Tongue (tissue), 2 donors: Measurements from ENCODE around the gene RHBDL1. TPM values are rescaled to one million over a fixed set of nuclear protein-coding genes. Genes with fewer than 3 reads are reported as not detected.

Experiments used
- DNase-seq: peaks from one replicate; pipeline ENCODE4 v3.0.0-alpha.2; 2015
- total RNA-seq: library from RNA; depleted of rRNA; stranded (reverse); fragments of >200 nt; gene quantifications from one replicate; pipeline ENCODE4 v1.2.3, GENCODE V29; 2014

The RHBDL1 gene
- total RNA-seq, 1 donor from 2014 or later, result 1.2 TPM

DNA sequence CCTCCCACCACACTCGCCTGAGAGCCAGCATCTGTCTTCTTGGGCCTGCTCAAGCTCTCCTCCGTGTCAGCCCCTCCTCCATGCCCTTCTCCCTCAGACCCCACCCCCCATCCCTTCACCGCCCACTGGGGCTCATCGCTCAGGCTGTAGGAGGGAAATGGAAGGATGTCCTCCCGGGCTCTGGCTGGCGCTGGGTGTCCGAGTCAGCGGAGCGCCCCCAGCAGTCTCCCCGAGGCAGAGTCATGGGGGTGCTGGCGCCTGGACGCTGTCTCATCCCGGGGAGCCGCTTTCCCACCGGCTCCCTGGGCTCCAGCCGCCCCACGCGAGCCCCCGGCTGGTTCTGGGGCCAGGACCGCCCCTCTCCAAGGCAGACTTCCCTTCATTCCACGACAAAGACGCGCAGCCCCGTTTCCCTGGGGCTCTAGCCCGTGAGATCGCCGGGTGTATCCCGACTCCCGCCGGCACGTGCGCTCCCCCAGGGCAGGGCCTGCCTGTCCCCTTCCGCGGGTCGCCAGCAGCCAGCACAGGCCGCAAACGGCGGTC is 45.0 kb downstream of the RHBDL1 start:
- peak; percentile 89 for DNase-seq

DNA sequence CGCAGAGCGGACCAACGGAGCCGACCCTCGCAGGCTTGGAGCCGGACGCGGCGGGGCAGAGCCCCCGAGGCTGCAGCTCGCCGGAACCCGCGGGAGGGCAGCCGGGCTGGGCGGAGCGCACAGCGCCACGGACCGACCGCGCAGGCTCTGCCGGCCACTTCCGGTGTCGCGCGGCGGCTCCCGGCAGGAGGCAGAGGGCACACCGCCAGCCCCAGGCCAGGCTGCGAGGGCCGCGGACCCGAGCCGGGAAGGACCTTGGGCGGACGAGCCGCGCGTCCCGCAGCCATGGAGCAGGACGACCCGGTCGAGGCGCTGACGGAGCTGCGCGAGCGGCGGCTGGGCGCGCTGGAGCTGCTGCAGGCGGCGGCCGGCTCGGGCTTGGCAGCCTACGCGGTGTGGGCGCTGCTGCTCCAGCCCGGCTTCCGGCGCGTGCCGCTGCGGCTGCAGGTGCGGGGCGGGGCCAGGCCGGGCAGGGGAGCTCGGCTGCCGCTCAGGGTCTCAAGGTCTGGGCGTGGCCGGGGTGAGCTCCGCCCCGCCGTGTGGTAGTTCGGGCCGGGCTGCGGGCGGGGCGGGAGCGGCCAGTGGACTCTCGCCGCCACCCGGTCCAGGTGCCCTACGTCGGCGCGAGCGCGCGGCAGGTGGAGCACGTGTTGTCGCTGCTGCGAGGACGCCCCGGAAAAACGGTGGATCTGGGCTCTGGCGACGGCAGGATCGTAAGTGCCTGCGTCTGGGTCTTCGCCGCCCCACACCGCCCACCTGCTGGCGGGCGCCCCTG is 45.7 kb downstream of the RHBDL1 start, which contains the start of gene ANTKMT:
ANTKMT (plus strand) TSS at position 157 of the 775 bp plus-strand sequence; CDS start at position 286, 129 bp downstream.
- peak; percentile 84 for DNase-seq

DNA sequence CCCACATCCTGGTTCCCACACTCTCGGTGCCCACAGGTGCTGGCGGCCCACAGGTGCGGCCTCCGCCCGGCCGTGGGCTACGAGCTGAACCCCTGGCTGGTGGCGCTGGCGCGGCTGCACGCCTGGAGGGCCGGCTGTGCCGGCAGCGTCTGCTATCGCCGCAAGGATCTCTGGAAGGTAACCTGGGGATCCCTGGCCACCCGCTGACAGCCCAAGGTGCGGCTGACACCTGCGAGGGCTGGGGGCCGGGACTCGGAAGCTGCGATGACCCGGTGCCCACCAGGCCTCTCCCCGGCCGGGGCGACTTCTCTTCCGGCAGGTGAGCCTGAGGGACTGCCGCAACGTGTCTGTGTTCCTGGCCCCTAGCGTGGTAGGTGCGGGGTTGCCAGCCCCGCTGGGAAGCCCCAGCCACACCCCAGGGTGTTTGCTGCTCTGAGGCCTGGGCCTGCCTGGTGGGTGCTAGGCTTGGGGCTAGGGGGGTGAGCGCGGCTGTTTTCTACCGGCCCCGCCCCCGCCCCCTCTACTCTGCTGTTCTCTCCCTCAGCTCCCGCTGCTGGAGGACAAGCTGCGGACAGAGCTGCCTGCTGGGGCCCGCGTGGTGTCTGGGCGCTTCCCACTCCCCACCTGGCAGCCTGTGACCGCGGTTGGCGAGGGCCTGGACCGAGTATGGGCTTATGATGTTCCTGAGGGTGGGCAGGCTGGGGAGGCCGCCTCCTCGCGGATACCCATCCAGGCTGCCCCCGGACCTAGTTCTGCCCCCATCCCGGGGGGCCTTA is 46.5 kb downstream of the RHBDL1 start:
- DNase-seq, result no peak

DNA sequence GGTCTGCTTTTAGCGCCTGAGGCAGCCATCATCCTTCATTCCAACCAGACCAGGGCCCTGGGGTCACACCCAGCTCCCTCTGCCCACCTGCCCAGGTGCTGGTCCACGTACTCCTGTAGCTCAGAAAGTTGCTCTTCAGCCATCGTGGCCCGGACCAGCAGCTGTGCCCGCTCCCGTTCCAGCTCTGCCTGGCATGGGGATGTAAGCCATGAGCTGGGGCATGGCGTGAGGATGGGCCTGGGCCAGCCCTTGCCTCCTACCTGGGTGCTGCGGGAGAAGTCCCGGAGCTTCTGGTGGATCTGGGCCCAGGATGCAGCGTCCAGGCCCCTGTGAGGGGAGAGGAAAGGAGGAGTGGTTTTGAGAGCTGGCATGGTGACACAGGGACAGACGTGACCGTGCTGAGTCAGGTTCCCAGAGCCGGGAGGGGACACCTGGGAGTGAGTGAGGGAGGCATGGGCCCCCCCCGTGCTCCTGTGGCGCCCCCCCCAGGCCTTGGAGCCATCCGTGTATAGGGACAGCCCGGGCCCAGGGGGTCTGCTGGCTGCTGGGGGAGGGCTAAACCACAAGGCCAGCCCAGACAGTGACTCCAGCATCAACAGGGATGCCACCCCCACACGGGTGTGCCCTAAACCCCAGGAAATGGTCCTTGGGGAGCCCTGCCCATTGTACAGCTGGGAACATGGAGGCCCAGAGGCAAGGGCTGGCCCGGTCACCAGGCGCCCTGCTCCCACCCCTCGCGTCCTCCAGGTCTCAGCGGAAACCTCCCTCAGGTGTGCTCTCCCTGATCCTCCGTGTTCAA is 47.6 kb downstream of the RHBDL1 start:
- no peak for DNase-seq

DNA sequence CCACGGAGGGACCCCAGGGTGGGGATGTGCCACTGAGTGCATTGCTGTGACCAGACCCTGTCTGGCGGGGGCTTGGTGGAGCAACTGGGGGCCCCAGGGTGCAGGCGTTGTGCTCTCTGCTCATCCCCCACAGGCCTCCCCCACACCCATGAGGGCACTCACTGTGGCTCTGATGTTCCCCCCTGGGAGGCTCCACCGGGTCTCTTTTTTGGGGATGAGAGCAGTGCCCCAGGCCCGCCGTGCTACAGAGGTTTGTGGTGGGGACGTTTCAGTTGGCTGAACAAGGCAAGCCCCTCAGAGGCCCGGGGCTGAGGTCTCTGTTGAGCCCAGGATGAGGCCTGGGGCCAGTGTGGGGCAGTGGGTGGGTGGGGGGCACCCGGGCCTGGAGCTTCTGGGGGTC is 48.2 kb downstream of the RHBDL1 start:
- DNase-seq, result no peak

DNA sequence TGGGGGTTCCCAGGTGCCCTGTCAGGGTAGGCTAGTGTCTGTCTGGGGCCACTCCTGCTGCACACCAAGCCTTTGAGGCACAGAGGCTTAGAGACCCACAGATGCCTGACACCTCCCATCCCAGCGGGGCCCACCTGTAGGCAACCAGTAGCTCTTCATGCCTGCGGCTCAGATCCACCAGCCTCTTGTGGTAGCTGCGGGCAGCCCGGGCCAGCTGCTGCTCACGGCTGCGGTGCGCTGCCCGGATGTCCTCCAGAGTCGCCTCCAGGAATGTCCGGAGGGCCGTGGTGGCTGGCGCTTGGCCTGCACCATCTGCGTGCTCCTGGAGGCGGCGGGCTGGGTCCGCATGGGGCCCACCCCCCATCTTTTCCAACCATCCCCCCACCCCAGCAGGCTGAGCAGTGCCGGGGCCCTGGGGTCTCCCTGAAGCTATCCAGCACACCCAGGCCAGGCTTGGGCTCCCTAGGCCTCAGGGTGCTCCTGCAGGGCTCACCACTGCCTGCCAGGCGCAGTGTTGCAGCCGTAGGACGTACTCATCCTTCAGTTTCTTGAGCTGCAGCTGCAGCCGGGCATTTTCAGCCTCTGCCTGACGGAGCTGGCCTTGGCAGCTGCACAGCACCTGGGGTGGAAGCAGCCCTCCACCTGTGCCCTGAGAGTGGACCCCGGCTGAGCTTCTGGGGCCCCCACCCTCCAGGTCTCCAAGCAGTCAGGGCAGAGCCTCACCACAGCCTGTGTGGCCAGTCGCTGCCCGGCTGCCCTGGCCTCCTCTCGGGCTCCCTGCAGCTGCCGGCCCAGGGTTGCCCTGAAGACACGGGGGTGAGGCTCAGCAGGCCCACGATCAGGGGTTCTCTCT is 48.9 kb downstream of the RHBDL1 start:
- no peak for DNase-seq

DNA sequence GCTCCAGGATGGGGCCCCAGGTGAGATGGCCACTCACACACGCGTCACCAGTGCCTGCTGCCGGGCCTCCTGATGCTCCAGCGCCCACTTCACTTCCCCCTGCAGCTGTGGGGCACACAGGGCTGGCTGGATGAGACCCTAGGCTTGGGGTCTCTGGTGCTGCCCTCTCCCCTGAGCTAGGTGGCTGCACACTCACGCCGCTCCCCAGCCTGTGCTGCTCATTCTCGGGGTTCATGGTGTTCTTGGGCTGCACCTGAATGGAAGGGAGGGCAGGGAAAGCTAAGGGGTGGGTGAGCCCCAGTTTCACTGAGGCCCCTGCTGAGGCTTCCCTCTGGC is 49.5 kb downstream of the RHBDL1 start:
- DNase-seq, result no peak

DNA sequence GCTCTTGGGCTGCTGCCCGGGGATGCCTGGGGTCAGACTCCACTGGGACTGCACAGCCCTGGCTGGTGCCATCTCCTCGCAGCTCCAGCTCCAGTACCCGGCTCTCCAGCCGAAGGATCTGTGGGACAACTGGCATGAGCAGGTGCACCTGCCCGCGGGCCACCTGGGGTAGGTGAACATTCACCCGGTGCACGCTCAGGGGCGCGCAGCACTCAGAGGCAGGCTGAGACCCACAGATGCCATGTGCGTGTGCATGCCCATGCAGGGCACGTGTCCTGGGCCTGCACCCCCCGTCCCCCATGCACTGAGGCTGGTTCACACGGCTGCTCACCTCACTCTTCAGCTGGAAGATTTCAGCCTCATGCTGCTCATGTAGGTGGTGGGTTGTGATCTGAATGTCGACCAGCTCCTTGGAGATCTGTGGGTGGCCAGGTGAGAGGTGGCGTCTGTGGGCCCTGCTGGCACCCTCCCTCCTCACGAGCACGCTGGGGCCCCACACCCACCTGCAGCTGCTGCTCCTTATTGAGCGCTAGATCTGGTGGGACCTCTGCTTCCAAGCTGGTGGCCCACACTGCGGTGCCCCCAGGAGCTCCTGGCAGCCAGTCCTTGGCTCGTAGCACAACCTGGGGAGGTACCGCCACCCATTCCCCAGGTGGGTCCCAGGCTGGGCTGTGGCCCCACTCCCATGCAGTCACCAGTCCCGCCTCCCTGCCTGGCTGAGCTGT is 50.2 kb downstream of the RHBDL1 start:
- no peak for DNase-seq

DNA sequence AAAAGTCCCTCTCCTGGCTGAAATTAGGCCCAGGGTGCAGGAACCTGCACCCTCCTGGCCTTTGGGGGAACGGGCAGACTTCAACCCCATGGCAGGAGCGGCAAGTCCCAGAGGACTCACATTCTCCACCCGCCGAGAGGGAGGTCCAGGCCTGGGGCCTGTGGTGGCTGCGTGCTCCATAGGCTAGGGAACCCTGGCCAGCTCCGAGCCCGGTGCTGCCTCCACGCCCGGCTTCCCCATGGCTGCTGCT is 50.6 kb downstream of the RHBDL1 start:
- no peak for DNase-seq

DNA sequence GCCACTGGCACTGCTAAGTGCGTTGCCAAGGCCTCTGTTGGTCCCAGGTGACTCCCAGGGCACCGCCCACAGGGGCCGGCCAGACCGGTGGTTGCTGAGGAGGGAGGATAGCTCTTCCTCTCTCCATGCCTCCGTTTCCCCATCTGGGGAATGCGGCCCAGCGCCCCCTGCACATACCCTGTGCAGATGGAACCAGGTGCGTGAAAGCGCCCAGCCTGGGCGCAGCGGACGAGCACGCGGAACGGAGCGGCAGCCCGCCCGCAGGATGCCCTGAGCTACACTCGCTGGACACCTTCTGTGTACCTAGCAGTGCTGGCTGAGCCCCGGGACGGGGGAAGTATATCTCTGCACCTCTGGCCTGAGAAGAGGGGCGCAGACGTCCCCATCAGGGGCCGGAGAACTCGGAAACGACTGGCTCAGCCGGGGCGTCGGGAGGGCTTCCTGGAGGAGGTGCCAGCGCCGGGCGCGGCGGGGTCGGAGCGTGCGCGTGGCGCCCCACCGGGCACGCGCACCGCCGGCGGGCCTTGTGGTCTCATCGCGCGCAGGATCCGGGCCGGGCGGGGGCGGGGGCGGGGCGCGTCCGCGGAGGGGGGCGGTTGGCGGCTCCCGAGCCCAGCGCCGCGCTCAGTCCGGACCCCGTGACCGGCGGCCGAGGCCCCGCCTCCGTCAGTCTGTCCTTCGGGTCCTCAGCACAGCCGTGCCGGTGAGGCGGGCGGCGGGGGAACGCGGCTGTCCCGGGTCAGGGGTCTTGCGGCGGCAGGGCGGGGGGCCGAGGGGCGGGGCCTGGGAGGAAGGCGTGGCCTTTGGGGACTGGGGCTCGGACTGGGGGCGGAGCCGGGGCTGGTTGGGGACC is 51.2 kb downstream of the RHBDL1 start, which contains the start of the genes CCDC78 and HAGHL:
CCDC78 (minus strand) TSS at position 6 of the 853 bp plus-strand sequence. CDS start 76 bp downstream, outside the sequence.
HAGHL (plus strand) TSS at position 669 of the 853 bp plus-strand sequence. CDS start 404 bp downstream, outside the sequence.
- no peak for DNase-seq

DNA sequence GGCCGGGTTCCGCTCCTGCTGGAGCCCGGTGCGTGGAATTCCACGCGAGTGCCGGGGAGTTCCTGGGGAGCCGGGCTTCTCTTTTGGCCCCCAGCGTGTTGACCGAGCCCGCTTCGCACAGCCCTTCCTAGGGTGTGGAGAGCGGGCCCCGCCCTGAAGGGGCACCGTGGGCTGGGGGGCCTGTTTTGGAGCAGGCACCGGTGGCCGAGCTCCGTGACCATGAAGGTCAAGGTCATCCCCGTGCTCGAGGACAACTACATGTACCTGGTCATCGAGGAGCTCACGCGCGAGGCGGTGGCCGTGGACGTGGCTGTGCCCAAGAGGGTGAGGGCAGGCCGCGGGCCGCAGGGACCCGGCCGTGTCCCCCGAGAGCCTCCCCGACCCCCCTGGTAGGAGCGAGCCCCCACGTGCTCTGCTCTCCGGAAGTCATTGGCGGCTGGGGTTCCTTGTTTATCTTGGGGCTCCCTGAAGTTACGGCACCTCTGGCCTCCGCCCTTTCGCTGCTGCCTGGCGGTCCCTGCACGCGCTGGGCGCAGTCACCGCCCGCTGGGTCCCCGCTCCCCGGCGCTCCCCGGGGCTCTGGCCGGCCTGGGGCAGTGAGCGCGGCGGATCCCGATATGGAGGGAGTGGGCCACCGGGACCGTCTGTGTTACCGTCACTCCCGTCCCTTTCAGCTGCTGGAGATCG is 52.0 kb downstream of the RHBDL1 start:
- DNase-seq, result no peak

Other genes with a start within 250 kb of the RHBDL1 start
- gene CAPN15, start 148.0 kb upstream of the RHBDL1 start, total RNA-seq, result 23.7 TPM
- not detected for gene PRR35, start 115.3 kb upstream of the RHBDL1 start, total RNA-seq
- gene NHLRC4, start 108.7 kb upstream of the RHBDL1 start, total RNA-seq, result 0.41 TPM
- 9.9 TPM for gene PIGQ, start 105.7 kb upstream of the RHBDL1 start, total RNA-seq
- 18.2 TPM for gene RAB40C, start 85.6 kb upstream of the RHBDL1 start, total RNA-seq
- gene WFIKKN1, start 44.7 kb upstream of the RHBDL1 start, total RNA-seq, result not detected
- gene METTL26, start 39.4 kb upstream of the RHBDL1 start, total RNA-seq, result 36.6 TPM
- gene MCRIP2, start 33.8 kb upstream of the RHBDL1 start, total RNA-seq, result 19.7 TPM
- 17.1 TPM for gene WDR90, start 26.3 kb upstream of the RHBDL1 start, total RNA-seq
- gene RHOT2, start 7.5 kb upstream of the RHBDL1 start, total RNA-seq, result 34.8 TPM
- gene STUB1, start 4.7 kb downstream of the RHBDL1 start, total RNA-seq, result 88.1 TPM
- 26.6 TPM for gene JMJD8, start 8.7 kb downstream of the RHBDL1 start, total RNA-seq
- gene WDR24, start 14.7 kb downstream of the RHBDL1 start, total RNA-seq, result 6.7 TPM
- gene FBXL16, start 30.1 kb downstream of the RHBDL1 start, total RNA-seq, result 1.3 TPM
- gene METRN, start 39.4 kb downstream of the RHBDL1 start, total RNA-seq, result 37.7 TPM
- 13.4 TPM for gene ANTKMT, start 45.5 kb downstream of the RHBDL1 start, total RNA-seq
- gene CCDC78, start 50.8 kb downstream of the RHBDL1 start, total RNA-seq, result 1.4 TPM
- gene HAGHL, start 51.4 kb downstream of the RHBDL1 start, total RNA-seq, result 1.5 TPM
- 36.1 TPM for gene CIAO3, start 65.3 kb downstream of the RHBDL1 start, total RNA-seq
- 5.3 TPM for gene MSLN, start 85.1 kb downstream of the RHBDL1 start, total RNA-seq
- 11.6 TPM for gene RPUSD1, start 112.7 kb downstream of the RHBDL1 start, total RNA-seq
- 14.9 TPM for gene CHTF18, start 112.9 kb downstream of the RHBDL1 start, total RNA-seq
- not detected for gene GNG13, start 125.1 kb downstream of the RHBDL1 start, total RNA-seq